H1 (cell line): ENCODE measurements around the gene PRLHR. TPM values are rescaled to one million over a fixed set of nuclear protein-coding genes. Genes with fewer than 3 reads are reported as not detected.

ENCODE experiments used
- CTBP2 ChIP-seq: IDR thresholded peaks from 2 replicates; pipeline ENCODE4 v1.7.0; 2011; ENCODE audit warnings: borderline replicate concordance, mild to moderate bottlenecking, moderate library complexity, mixed read lengths, low read length; ENCODE audit not compliant: insufficient read depth, insufficient read length
- NANOG ChIP-seq: IDR thresholded peaks from 2 replicates; pipeline ENCODE4 v1.6.1; 2011; ENCODE audit warnings: low read length, low read depth, mild to moderate bottlenecking, inconsistent platforms; ENCODE audit not compliant: insufficient read depth, poor library complexity, severe bottlenecking
- polyA plus RNA-seq, 7 experiments: library from polyadenylated mRNA; depleted of rRNA in 3 of 7; stranded (reverse) in 5 of 7; unstranded in 2 of 7; fragments of >200 nt in 5 of 7; fragments of 200-250 nt in 2 of 7; gene quantifications; 1 replicate in 5 of 7; 2 replicates in 1 of 7; 4 replicates in 1 of 7; pipeline versions ENCODE4 v1.2.1 to v1.2.3, GENCODE V29; 2011 to 2013; ENCODE audit warnings: missing spikeins in 2 of 7, mixed read lengths in 2 of 7
- total RNA-seq: library from RNA; stranded (reverse); fragmentation: NEBNext Ultra II Directional; extraction: Animal tissue kit (Norgen Biotek cat#: 25700); gene quantifications from 2 replicates; pipeline ENCODE4 v1.2.1, GENCODE V29; 2021

Gene PRLHR
- total and polyA plus RNA-seq, 2 of the 8 experiments (the other 6 are each of a cell fraction or from before 2014, with no cell fraction given) = not detected

- TF ChIP-seq CTBP2 (no peak), NANOG (no peak)
Observed at GRCh38 chr10:118584181-118584954, 11.1 kb downstream of the PRLHR start (continued).
